ENCODE data around the gene RPL10.
A peak's percentile ranks its signal among the peaks of the same experiment; 100 is the strongest.

RPL10 gene

GRCh38 chrX:154363706-154364439 lies 34.3 kb upstream of the RPL10 start:
- DNase-seq: no peak

- DNase-seq: no peak
These were observed 33.1 kb upstream of the RPL10 start for GRCh38 chrX:154365052-154365600.

- no peak for DNase-seq
These were observed 32.0 kb upstream of the RPL10 start for GRCh38 chrX:154365997-154366665.

GRCh38 chrX:154366666-154367055 lies 31.5 kb upstream of the RPL10 start:
- no peak for DNase-seq

GRCh38 chrX:154367474-154368308 lies 30.5 kb upstream of the RPL10 start:
- DNase-seq: no peak

GRCh38 chrX:154368630-154369448 lies 29.3 kb upstream of the RPL10 start:
- no peak for DNase-seq

- no peak for DNase-seq
These were observed 28.5 kb upstream of the RPL10 start for GRCh38 chrX:154369449-154370299.

- DNase-seq: no peak
These were observed 27.7 kb upstream of the RPL10 start for GRCh38 chrX:154370300-154371016.

GRCh38 chrX:154371017-154371788 lies 27.0 kb upstream of the RPL10 start:
- peak; percentile 26 for DNase-seq

- DNase-seq: no peak
These were observed 26.3 kb upstream of the RPL10 start for GRCh38 chrX:154371789-154372300.

GRCh38 chrX:154372612-154373022 lies 25.6 kb upstream of the RPL10 start:
- DNase-seq: no peak

- peak; percentile 43 for DNase-seq
These were observed 24.6 kb upstream of the RPL10 start for GRCh38 chrX:154373340-154374306.

GRCh38 chrX:154374313-154375155 lies 23.6 kb upstream of the RPL10 start, which contains the start of gene FLNA:
Gene FLNA (minus strand): TSS chrX:154374634. CDS start chrX:154371245, 3,389 bp downstream.
- DNase-seq: no peak

- DNase-seq: no peak
These were observed 23.0 kb upstream of the RPL10 start for GRCh38 chrX:154375156-154375504.

GRCh38 chrX:154376774-154377173 lies 21.4 kb upstream of the RPL10 start:
- no peak for DNase-seq

GRCh38 chrX:154378059-154378798 lies 19.9 kb upstream of the RPL10 start:
- no peak for DNase-seq

Measured in NCI-H2029 treated with DMSO at 0.1 percent for 48 hours (cell line).